IMR-90 (cell line): ENCODE data around the gene OGFOD3. TPM values are rescaled to one million over a fixed set of nuclear protein-coding genes. Genes with fewer than 3 reads are reported as not detected.
"Not testable (repeated sequence)": the region's sequence is repeated elsewhere in the genome, so short reads cannot be mapped to it uniquely, and the experiment has no call there.

Experiments used
- ATAC-seq: fragments of 200-7000 bp; cut with Tn5 transposase; 2 replicates; pipeline ENCODE4 v1.9.1; 2020; ENCODE audit warnings: low read depth, mild to moderate bottlenecking, moderate library complexity
- BruUV-seq: library from RNA; stranded (reverse); fragments of 400-500 nt; replicated peaks from 2 replicates; lab custom pipeline; 2021; lab: Mats Ljungman, UMichigan
- CTCF ChIA-PET: fragments of 300-600 bp; formaldehyde crosslinking; extraction: SDS; loops from one replicate; lab custom pipeline; 2021; ENCODE audit warnings: antibody characterized with exemption; lab: Yijun Ruan, JAX
- POLR2A ChIA-PET: fragments of 300-600 bp; sonication (Branson Sonifier 250); formaldehyde crosslinking; loops from one replicate; lab custom pipeline; 2022; ENCODE audit warnings: antibody characterized with exemption; ENCODE audit not compliant: unreplicated experiment; lab: Charles Lee
- DNase-seq: peaks from one replicate; pipeline ENCODE4 v3.0.0; 2013
- H2AFZ ChIP-seq: replicated peaks from 2 replicates; pipeline ENCODE3; 2013; ENCODE audit warnings: low read length, mild to moderate bottlenecking; ENCODE audit not compliant: poor library complexity
- H2AK5ac ChIP-seq: 2 replicates; pipeline ENCODE4 v1.6.1; 2013; ENCODE audit warnings: low read depth, low read length, inconsistent platforms
- H2AK9ac ChIP-seq: replicated peaks from 2 replicates; pipeline ENCODE3; 2013; ENCODE audit warnings: mild to moderate bottlenecking, low read depth, low read length, moderate library complexity; ENCODE audit not compliant: poor library complexity
- H2BK120ac ChIP-seq: 2 replicates; pipeline ENCODE4 v1.6.1; 2013; ENCODE audit warnings: low read depth, low read length, inconsistent platforms
- H2BK15ac ChIP-seq: 3 replicates; pipeline ENCODE4 v1.6.1; 2013; ENCODE audit warnings: low read depth, low read length, inconsistent platforms
- H2BK20ac ChIP-seq: 2 replicates; pipeline ENCODE4 v1.6.1; 2013; ENCODE audit warnings: low read depth, mild to moderate bottlenecking, inconsistent platforms, low read length, moderate library complexity
- H2BK5ac ChIP-seq: 2 replicates; pipeline ENCODE4 v1.6.1; 2013; ENCODE audit warnings: mild to moderate bottlenecking, low read depth, low read length, inconsistent platforms; ENCODE audit not compliant: poor library complexity, severe bottlenecking
- H3K14ac ChIP-seq: replicated peaks from 2 replicates; pipeline ENCODE4 v1.6.1; 2013; ENCODE audit warnings: low read depth, low read length, inconsistent platforms
- H3K18ac ChIP-seq: 2 replicates; pipeline ENCODE4 v1.6.1; 2013; ENCODE audit warnings: low read depth, low read length, control low read depth
- H3K23ac ChIP-seq: 2 replicates; pipeline ENCODE4 v1.6.1; 2013; ENCODE audit warnings: low read depth, low read length, inconsistent platforms
- H3K27ac ChIP-seq: 2 replicates; pipeline ENCODE4 v1.5.1; 2013; ENCODE audit warnings: mild to moderate bottlenecking, control low read depth, low read length; ENCODE audit not compliant: insufficient read depth
- H3K27me3 ChIP-seq: 2 replicates; pipeline ENCODE4 v1.6.1; 2013; ENCODE audit warnings: low read length; ENCODE audit not compliant: control insufficient read depth, insufficient read depth
- H3K36me3 ChIP-seq: 2 replicates; pipeline ENCODE4 v1.6.1; 2013; ENCODE audit warnings: low read length, mixed read lengths; ENCODE audit not compliant: control insufficient read depth, insufficient read depth
- H3K4ac ChIP-seq: 2 replicates; pipeline ENCODE4 v1.6.1; 2013; ENCODE audit warnings: low read depth, low read length, inconsistent platforms
- H3K4me1 ChIP-seq: 2 replicates; pipeline ENCODE4 v1.6.1; 2013; ENCODE audit warnings: low read length, mixed read lengths; ENCODE audit not compliant: control insufficient read depth, insufficient read depth
- H3K4me2 ChIP-seq: 2 replicates; pipeline ENCODE4 v1.6.1; 2013; ENCODE audit warnings: low read depth, mild to moderate bottlenecking, control low read depth, low read length, moderate library complexity
- H3K4me3 ChIP-seq: 2 replicates; pipeline ENCODE4 v1.5.1; 2013; ENCODE audit warnings: low read depth, mild to moderate bottlenecking, control low read depth, low read length, moderate library complexity; ENCODE audit not compliant: insufficient read depth
- H3K56ac ChIP-seq: 2 replicates; pipeline ENCODE4 v1.6.1; 2013; ENCODE audit warnings: low read length, inconsistent platforms; ENCODE audit not compliant: insufficient read depth; ENCODE audit errors: extremely low read depth
- H3K79me1 ChIP-seq, 2 experiments: 2 replicates each; pipeline ENCODE4 v1.6.1; 2013; ENCODE audit warnings: low read length in 2 of 2, inconsistent platforms in 1 of 2, low read depth in 1 of 2
- H3K9ac ChIP-seq: 2 replicates; pipeline ENCODE4 v1.6.1; 2013; ENCODE audit warnings: low read depth, low read length, control low read depth
- H3K9me1 ChIP-seq: 2 replicates; pipeline ENCODE4 v1.6.1; 2013; ENCODE audit warnings: low read length, inconsistent platforms; ENCODE audit not compliant: insufficient read depth
- H3K9me3 ChIP-seq: 2 replicates; pipeline ENCODE4 v1.6.1; 2013; ENCODE audit warnings: low read length; ENCODE audit not compliant: control insufficient read depth, insufficient read depth
- H4K20me1 ChIP-seq: 2 replicates; pipeline ENCODE4 v1.6.1; 2013; ENCODE audit warnings: low read length, inconsistent platforms; ENCODE audit not compliant: insufficient read depth
- H4K5ac ChIP-seq: 2 replicates; pipeline ENCODE4 v1.6.1; 2013; ENCODE audit warnings: mild to moderate bottlenecking, low read depth, low read length, control low read depth
- H4K8ac ChIP-seq, 2 experiments: 2 replicates each; pipeline ENCODE4 v1.6.1; 2013; ENCODE audit warnings: low read depth in 2 of 2, low read length in 2 of 2, control low read depth in 1 of 2, inconsistent platforms in 1 of 2
- H4K91ac ChIP-seq: 2 replicates; pipeline ENCODE4 v1.6.1; 2013; ENCODE audit warnings: low read depth, low read length, inconsistent platforms; ENCODE audit not compliant: insufficient read depth
- WGBS, 2 experiments: methylation state at CpG; one replicate each; pipeline versions ENCODE4 v1.1.5 to v1.1.7; 2013; ENCODE audit warnings: missing lambda C conversion rate in 2 of 2; ENCODE audit not compliant: insufficient read length in 1 of 2; ENCODE audit errors: extremely low coverage in 2 of 2; 5-methylcytosine and 5-hydroxymethylcytosine counted together
- dilution Hi-C: fragments of 300-500 bp; cut with HindIII; formaldehyde crosslinking; loops from one replicate; pipeline ENCODE4 v1.14.3; 2018; ENCODE audit warnings: low sequenced_read_pairs; ENCODE audit not compliant: unreplicated experiment
- in situ Hi-C: fragments of 300-500 bp; cut with MboI; formaldehyde crosslinking; loops from 3 replicates; pipeline ENCODE4 v1.14.3; 2019; ENCODE audit warnings: low sequenced_read_pairs, inconsistent platforms, mixed read lengths
- intact Hi-C: fragments of 100-400 bp; cut with micrococcal nuclease; formaldehyde crosslinking; loops from 2 replicates; pipeline ENCODE4 v1.10.0; 2022
- polyA plus RNA-seq, 3 experiments: library from polyadenylated mRNA; depleted of rRNA; stranded (reverse); fragments of >200 nt; gene quantifications; 2 replicates each; pipeline ENCODE4 v1.2.3, GENCODE V29; 2012; ENCODE audit warnings: low replicate concordance in 1 of 3
- total RNA-seq: library from RNA; depleted of rRNA; stranded (reverse); fragments of >200 nt; gene quantifications from 2 replicates; pipeline ENCODE4 v1.2.3, GENCODE V29; 2012

OGFOD3 gene
- total and polyA plus RNA-seq, 2 of the 4 experiments (the other 2 are of a cell fraction), result 25.3 to 33.4 TPM

DNA sequence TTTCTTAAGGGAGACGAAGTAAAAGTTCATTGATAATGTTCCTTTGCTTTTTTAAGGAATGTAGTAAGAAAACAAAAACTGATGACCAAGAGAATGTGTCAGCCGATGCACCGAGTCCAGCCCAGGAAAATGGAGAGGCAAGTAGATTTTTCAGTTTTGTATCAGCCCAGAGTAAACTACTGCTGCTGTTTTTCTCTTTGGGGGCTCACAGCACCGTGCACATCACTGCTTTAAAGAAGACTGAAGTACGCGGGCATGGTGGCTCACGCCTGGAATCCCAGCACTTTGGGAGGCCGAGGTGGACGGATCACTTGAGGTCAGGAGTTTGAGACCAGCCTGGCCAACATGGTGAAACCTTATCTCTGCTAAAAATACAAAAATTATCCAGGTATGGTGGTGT lies 41.5 kb upstream of the OGFOD3 start:
- H4K91ac ChIP-seq, H3K4ac ChIP-seq, H3K27me3 ChIP-seq, H3K23ac ChIP-seq, in situ Hi-C loops, H3K18ac ChIP-seq, H2BK20ac ChIP-seq, H2AK5ac ChIP-seq, H3K9me3 ChIP-seq, POLR2A ChIA-PET, DNase-seq, H3K4me1 ChIP-seq, H2AK9ac ChIP-seq, H2BK15ac ChIP-seq, H3K4me2 ChIP-seq, H3K14ac ChIP-seq, H4K5ac ChIP-seq, H3K4me3 ChIP-seq, ATAC-seq, dilution Hi-C loops, H2BK120ac ChIP-seq, H2BK5ac ChIP-seq, H3K9me1 ChIP-seq, H3K56ac ChIP-seq, H3K9ac ChIP-seq, H4K8ac ChIP-seq, H3K27ac ChIP-seq, H2AFZ ChIP-seq, BruUV-seq: not testable (repeated sequence)
- intact Hi-C loops, result loop anchor here (5.0 kb wide), 1 partner anchor 92 kb away; no protein-coding TSS in a partner anchor
- CTCF ChIA-PET, result interaction anchor here (0.6 kb wide), 1 partner anchor 100 kb away, joined by 5 read pairs; no protein-coding TSS in a partner anchor
- Histone ChIP-seq H3K79me1 (peaks cover 13 to 46% of the 10 kb centered on the region in 2 experiments), H4K20me1 (peaks cover 13% of the 10 kb centered on the region), H3K36me3 (peaks cover 39% of the 10 kb centered on the region)
- WGBS, 2 experiments, result 88% methylated on average over 2 of the region's 9 CpGs; no CpG with 5 or more reads in 1 of the 2 experiments
